HG03103 (cell line): Measurements from ENCODE around the gene HOMER3.

ENCODE experiments used
- ATAC-seq: cut with Tn5 transposase; IDR thresholded peaks from one replicate; pipeline ENCODE4 v1.9.1; 2021; ENCODE audit warnings: low read depth; ENCODE audit not compliant: unreplicated experiment

Gene HOMER3

GRCh38 chr19:18940769-18941627 lies at the start of gene HOMER3:
Gene HOMER3 (minus strand): TSS chr19:18941217. CDS start chr19:18938982, 2,235 bp downstream.
- no peak for ATAC-seq

- ATAC-seq, result no peak
These were observed 49.2 kb upstream of the HOMER3 start for GRCh38 chr19:18990128-18990708.

GRCh38 chr19:18989316-18989715 lies 48.3 kb upstream of the HOMER3 start:
- ATAC-seq, result no peak

- no peak for ATAC-seq
These were observed 46.4 kb upstream of the HOMER3 start for GRCh38 chr19:18987456-18987855.

- no peak for ATAC-seq
These were observed 44.2 kb upstream of the HOMER3 start for GRCh38 chr19:18985257-18985656.

- no peak for ATAC-seq
These were observed 43.2 kb upstream of the HOMER3 start for GRCh38 chr19:18984251-18984650.

GRCh38 chr19:18982669-18983068 lies 41.7 kb upstream of the HOMER3 start:
- no peak for ATAC-seq

GRCh38 chr19:18980432-18981020 lies 39.5 kb upstream of the HOMER3 start:
- no peak for ATAC-seq

GRCh38 chr19:18978616-18979015 lies 37.6 kb upstream of the HOMER3 start:
- ATAC-seq, result no peak

GRCh38 chr19:18975869-18976268 lies 34.9 kb upstream of the HOMER3 start:
- no peak for ATAC-seq

GRCh38 chr19:18975011-18975410 lies 34.0 kb upstream of the HOMER3 start:
- ATAC-seq, result no peak

- ATAC-seq, result no peak
These were observed 31.8 kb upstream of the HOMER3 start for GRCh38 chr19:18972851-18973250.

- no peak for ATAC-seq
These were observed 31.3 kb upstream of the HOMER3 start for GRCh38 chr19:18972301-18972811.

- no peak for ATAC-seq
These were observed 29.1 kb upstream of the HOMER3 start for GRCh38 chr19:18969931-18970659.

GRCh38 chr19:18967358-18968146 lies 26.5 kb upstream of the HOMER3 start:
- ATAC-seq, result no peak

GRCh38 chr19:18966307-18966706 lies 25.3 kb upstream of the HOMER3 start:
- no peak for ATAC-seq

- no peak for ATAC-seq
These were observed 23.1 kb upstream of the HOMER3 start for GRCh38 chr19:18964121-18964520.

GRCh38 chr19:18961767-18962620 lies 21.0 kb upstream of the HOMER3 start:
- ATAC-seq, result no peak

- ATAC-seq, result no peak
These were observed 19.4 kb upstream of the HOMER3 start for GRCh38 chr19:18960370-18960769.
